ENCODE data around the gene PROKR1. TPM values are rescaled to one million over a fixed set of nuclear protein-coding genes. Genes with fewer than 3 reads are reported as not detected.

The PROKR1 gene
- total RNA-seq, 1 donor from 2014 or later, result 0.83 TPM

DNA sequence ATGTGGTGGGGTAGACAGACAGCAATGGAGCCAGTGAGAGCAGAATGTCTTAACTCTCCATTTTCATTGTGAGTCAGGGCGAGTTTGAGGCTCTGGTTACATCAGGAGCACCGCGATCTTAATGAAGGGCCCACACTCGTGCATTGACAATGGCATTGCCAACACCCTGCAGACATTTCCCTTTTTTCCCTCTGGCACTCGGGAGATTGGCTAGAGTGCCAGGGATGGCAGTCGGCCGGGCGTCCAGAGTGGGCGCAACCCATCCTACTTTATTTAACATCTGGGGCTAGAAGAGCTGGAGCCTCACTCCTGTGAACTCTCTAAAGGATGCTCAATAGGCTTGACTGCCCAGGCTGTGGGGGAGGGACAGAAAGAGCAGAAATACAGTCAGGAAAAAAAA is 9.7 kb downstream of the PROKR1 start:
- peaks cover 4% of the 10 kb centered on the region for H3K9me3 Mint-ChIP-seq (ENCODE audit: unreplicated experiment)
- TF ChIP-seq, protein P1, sequence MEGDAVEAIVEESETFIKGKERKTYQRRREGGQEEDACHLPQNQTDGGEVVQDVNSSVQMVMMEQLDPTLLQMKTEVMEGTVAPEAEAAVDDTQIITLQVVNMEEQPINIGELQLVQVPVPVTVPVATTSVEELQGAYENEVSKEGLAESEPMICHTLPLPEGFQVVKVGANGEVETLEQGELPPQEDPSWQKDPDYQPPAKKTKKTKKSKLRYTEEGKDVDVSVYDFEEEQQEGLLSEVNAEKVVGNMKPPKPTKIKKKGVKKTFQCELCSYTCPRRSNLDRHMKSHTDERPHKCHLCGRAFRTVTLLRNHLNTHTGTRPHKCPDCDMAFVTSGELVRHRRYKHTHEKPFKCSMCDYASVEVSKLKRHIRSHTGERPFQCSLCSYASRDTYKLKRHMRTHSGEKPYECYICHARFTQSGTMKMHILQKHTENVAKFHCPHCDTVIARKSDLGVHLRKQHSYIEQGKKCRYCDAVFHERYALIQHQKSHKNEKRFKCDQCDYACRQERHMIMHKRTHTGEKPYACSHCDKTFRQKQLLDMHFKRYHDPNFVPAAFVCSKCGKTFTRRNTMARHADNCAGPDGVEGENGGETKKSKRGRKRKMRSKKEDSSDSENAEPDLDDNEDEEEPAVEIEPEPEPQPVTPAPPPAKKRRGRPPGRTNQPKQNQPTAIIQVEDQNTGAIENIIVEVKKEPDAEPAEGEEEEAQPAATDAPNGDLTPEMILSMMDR (IDR thresholded peaks at IDR 0.05; ENCODE audit: partially characterized antibody, unreplicated experiment), result no peak
- H3K36me3 Mint-ChIP-seq (ENCODE audit: unreplicated experiment), result peaks cover 4% of the 10 kb centered on the region
- H3K27me3 Mint-ChIP-seq (ENCODE audit: unreplicated experiment), result peaks cover 2% of the 10 kb centered on the region
- no peak overlapping the region for H3K27ac Mint-ChIP-seq (ENCODE audit: unreplicated experiment)
- no peak for DNase-seq
- H3K4me3 Mint-ChIP-seq (ENCODE audit: unreplicated experiment), result no peak overlapping the region
- no peaks in the 10 kb centered on the region for H3K4me1 Mint-ChIP-seq (ENCODE audit: low read depth, unreplicated experiment)

DNA sequence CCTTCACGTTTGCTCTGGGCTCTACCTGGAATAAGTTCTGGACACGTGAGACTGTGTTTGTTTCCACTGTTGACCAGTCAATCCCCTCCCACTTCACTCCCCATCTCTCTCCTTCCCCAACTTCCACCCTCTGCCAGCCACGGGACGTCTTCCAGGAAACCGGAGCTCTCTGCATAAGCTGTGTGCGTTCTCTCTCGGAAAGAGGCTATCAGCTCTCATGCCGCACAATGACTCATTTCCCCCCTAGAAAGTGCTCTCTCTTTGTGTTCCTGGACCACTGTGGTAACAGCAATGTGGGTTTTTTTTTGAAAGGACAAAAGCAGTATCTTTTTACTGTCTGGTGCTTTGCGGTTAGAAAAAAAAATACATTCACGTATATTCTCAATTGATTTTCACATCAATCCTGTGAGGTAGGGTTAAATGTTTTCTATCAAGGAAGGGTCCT is 10.2 kb downstream of the PROKR1 start:
- TF ChIP-seq, protein P1 (IDR thresholded peaks at IDR 0.05; ENCODE audit: partially characterized antibody, unreplicated experiment), result no peak
- Mint-ChIP-seq H3K9me3 (ENCODE audit: unreplicated experiment) (peaks cover 4% of the 10 kb centered on the region), H3K27me3 (ENCODE audit: unreplicated experiment) (peaks cover 2% of the 10 kb centered on the region), H3K36me3 (ENCODE audit: unreplicated experiment) (peaks cover 4% of the 10 kb centered on the region), H3K4me3 (ENCODE audit: unreplicated experiment) (no peak overlapping the region), H3K27ac (ENCODE audit: unreplicated experiment) (no peak overlapping the region), H3K4me1 (ENCODE audit: low read depth, unreplicated experiment) (no peaks in the 10 kb centered on the region)
- no peak for DNase-seq

DNA sequence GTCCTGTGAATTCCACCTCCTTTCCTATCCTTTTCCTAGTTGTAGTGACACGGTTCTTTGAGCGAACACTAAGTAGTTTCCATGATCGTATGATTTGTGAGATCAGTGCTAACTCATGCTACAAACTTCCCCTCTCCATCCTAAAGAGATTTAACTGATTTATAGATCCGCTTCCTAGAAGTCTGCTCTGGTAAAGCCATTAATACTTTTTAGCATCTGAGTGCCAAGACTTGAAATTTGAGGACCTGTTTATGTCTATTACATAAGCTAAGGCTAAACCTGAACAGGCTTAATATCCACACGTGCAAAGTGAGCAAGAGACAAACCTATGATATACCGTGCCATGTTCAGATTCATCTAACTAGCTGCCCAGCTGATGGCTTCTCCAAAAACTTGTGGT is 14.9 kb downstream of the PROKR1 start:
- Mint-ChIP-seq H3K27ac (ENCODE audit: unreplicated experiment) (no peak overlapping the region), H3K4me1 (ENCODE audit: low read depth, unreplicated experiment) (no peaks in the 10 kb centered on the region), H3K36me3 (ENCODE audit: unreplicated experiment) (peaks cover 4% of the 10 kb centered on the region), H3K9me3 (ENCODE audit: unreplicated experiment) (peaks cover 2% of the 10 kb centered on the region), H3K27me3 (ENCODE audit: unreplicated experiment) (peaks cover 2% of the 10 kb centered on the region), H3K4me3 (ENCODE audit: unreplicated experiment) (no peak overlapping the region)
- TF ChIP-seq, protein P1 (IDR thresholded peaks at IDR 0.05; ENCODE audit: partially characterized antibody, unreplicated experiment), result no peak
- no peak for DNase-seq

DNA sequence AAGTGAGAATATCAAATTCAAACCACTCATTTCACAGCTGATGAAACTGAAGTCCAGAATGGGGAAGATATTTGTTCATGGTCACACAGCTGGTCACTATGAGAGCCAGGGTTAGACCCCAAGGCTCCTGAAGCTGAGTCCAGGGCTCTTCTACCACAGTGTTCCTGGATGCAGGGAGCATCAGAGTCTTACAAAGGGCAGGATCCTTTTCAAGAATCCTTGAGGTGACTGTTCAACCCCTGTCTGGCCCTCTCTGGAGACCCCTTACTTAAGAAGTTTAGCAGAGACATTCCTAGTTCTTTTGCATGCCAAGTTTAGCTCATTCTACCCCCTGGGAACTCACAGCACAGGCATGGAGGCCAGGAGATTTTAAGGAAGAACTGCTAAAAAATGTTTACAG is 15.7 kb downstream of the PROKR1 start:
- peaks cover 2% of the 10 kb centered on the region for H3K9me3 Mint-ChIP-seq (ENCODE audit: unreplicated experiment)

DNA sequence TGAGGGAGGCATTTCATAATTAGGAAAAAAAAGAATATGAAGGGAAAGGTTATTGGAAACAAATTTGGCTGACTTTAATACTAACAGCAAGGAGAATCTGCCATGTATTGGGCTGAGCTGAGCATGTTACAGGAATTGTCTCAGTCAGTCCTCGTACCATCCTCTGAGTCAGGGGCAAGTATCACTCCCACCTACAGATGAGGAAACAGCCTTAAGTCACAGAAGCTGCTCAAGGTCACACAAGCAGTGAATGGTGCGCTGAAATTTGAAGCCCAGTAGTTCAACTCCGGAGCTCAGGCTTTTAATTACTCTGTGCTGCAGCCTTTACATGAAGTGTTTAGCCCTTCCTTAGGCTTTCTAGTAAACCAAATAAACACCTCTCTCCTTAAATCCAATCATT is 17.3 kb downstream of the PROKR1 start:
- Mint-ChIP-seq H3K36me3 (ENCODE audit: unreplicated experiment) (no peaks in the 10 kb centered on the region), H3K4me3 (ENCODE audit: unreplicated experiment) (no peak overlapping the region), H3K9me3 (ENCODE audit: unreplicated experiment) (peaks cover 2% of the 10 kb centered on the region)

More for the DNA sequence above, 15.7 kb downstream of the PROKR1 start:
- DNase-seq, result no peak
- Mint-ChIP-seq H3K27me3 (ENCODE audit: unreplicated experiment) (peaks cover 2% of the 10 kb centered on the region), H3K4me3 (ENCODE audit: unreplicated experiment) (no peak overlapping the region), H3K27ac (ENCODE audit: unreplicated experiment) (no peak overlapping the region), H3K36me3 (ENCODE audit: unreplicated experiment) (peaks cover 4% of the 10 kb centered on the region), H3K4me1 (ENCODE audit: low read depth, unreplicated experiment) (no peaks in the 10 kb centered on the region)
- TF ChIP-seq, protein P1 (IDR thresholded peaks at IDR 0.05; ENCODE audit: partially characterized antibody, unreplicated experiment), result no peak

More for the DNA sequence above, 17.3 kb downstream of the PROKR1 start:
- Mint-ChIP-seq H3K4me1 (ENCODE audit: low read depth, unreplicated experiment) (no peaks in the 10 kb centered on the region), H3K27me3 (ENCODE audit: unreplicated experiment) (no peaks in the 10 kb centered on the region), H3K27ac (ENCODE audit: unreplicated experiment) (no peak overlapping the region)
- TF ChIP-seq, protein P1 (IDR thresholded peaks at IDR 0.05; ENCODE audit: partially characterized antibody, unreplicated experiment), result no peak
- no peak for DNase-seq
